Measurements from ENCODE around the gene MYL7.

The MYL7 gene

DNA sequence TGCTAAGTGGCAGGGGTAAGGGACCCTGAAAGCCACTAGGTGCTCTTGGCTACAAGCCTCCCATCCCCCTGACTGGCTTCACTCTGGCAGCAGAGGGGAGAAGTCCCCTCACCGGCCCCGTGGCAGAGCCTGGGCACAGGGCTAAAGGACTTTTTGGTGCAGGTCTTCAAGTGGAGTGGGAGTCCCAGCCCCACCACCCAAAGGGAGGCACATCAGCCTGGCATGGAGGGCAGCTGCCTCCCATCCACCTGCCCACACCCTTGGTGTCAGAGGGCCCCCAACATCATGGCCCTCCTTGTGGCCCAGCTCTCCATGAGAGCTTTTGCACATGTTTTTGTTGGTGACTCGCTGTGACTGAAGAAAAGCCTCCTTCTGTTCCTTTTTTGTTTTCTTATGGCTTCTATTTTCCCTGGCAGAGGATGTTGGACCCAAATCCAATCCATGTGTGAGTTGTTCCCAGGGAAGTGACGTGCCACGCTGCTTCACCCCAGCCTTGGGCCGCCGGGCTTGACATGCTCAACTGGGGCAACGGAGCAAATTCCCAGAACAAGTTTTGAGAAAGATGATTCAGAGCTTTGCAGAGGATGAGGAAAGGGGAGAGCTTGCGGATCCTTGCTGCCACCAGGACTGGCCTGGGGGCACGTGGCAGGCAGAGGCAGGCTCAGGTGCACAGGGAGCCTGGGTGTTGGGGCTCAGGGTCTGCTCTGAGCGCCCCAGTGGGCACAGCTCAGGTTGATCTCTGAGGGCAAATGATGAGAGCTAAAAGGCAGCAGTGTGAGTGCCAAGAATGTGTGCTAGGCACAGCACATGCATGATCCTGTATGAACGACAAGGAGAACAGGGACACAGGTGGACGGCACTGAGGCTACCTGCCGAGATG lies 38.9 kb downstream of the MYL7 start:
- H3K36me3 ChIP-seq (ENCODE audit: control insufficient read depth, insufficient read depth, low read length) = peaks cover 17% of the 10 kb centered on the region
- H3K27ac ChIP-seq (ENCODE audit: low read depth, low read length, severe bottlenecking) = no peak overlapping the region
- no peak overlapping the region for H3K4me3 ChIP-seq (ENCODE audit: extremely low read depth, insufficient read depth, low read length, poor library complexity, severe bottlenecking)
- H3K9me3 ChIP-seq (ENCODE audit: control insufficient read depth, low read length) = no peaks in the 10 kb centered on the region
- H3K4me1 ChIP-seq (ENCODE audit: control insufficient read depth, insufficient read depth, low read length, poor library complexity, severe bottlenecking) = peaks cover 19% of the 10 kb centered on the region
- WGBS, 2 experiments (ENCODE audit: insufficient coverage in 2 of 2) = 91 to 97% methylated on average over 12 of the region's 14 CpGs

DNA sequence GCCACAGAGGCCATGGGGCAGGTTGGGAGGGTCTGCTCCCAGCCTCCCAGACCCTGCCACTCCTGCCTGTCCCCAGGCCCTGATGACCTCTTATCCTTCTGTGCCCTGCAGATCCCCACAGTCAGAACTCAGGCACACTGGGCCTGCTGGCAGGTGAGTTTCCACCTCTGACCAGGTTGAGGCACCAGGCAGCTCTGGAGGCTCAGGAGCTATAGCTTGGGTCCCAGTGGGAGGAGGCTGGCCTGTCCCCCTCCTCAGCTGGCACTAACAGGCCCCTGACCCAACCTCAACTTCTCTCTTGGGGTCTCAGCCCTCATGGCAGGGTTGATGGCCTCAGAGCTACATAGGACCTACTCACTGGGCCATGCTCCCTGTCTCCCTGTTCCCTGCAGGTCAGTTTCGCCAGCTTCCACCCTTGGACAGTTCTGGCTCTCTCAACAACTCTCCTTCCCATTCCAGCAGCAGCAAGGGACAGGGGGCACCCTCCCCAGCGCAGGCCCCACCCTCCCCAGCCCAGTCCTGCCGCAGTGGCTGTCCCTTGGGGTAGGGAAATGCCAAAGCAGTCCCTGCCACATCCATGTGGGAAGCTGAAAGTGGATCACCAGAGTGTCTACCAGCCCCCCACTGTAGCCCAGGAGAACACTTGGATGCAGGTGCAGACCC lies 39.7 kb downstream of the MYL7 start:
- H3K27ac ChIP-seq (ENCODE audit: low read depth, low read length, severe bottlenecking) = peak overlapping the region; percentile 77
- no peak overlapping the region for H3K4me3 ChIP-seq (ENCODE audit: extremely low read depth, insufficient read depth, low read length, poor library complexity, severe bottlenecking)
- no peaks in the 10 kb centered on the region for H3K9me3 ChIP-seq (ENCODE audit: control insufficient read depth, low read length)
- peaks cover 19% of the 10 kb centered on the region for H3K4me1 ChIP-seq (ENCODE audit: control insufficient read depth, insufficient read depth, low read length, poor library complexity, severe bottlenecking)
- WGBS, 2 experiments (ENCODE audit: insufficient coverage in 2 of 2) = 82 to 100% methylated on average over 1 to 2 of the region's 3 CpGs
- peaks cover 9% of the 10 kb centered on the region for H3K36me3 ChIP-seq (ENCODE audit: control insufficient read depth, insufficient read depth, low read length)

DNA sequence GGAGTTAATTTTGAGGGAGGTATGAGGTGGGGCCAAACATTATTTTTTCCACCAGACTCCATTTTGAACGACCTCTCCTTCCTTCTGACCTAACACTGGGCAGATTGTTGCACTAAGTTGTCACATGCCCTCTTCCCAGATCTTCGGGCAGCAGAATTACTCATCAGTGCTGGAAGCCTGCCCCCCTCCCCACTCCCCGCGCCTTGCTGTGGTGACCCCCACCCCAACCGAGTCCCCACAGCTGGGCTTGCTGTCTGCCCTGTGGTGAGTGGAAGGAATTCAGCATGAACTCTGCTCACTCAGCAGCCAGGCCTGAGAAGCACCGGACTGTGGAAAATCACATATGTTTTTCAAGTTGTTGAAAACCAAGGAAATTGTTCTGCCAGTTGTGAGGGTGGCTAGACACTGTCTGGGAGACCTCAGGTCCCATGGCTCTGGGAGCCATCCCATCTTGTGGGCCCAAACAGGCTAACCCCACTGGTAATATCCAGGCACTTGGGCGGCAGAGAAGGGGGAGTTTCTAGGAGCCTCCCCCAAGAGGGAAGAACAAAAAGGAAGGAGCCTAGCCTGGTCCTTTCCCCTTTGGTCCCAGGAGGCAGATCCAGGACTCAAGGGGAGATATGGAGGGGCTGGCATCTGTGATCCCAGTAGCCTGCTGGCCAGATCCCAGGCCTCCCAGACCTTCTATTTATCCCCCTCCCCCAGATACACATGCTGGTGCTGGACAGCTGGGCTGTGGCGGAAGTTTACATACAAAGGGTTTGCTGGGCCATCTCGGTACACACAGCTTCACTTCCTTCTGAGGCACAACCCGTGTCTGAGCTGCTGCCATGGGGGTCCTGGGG lies 40.5 kb downstream of the MYL7 start:
- H3K27ac ChIP-seq (ENCODE audit: low read depth, low read length, severe bottlenecking) = peak overlapping the region; percentile 77
- H3K4me1 ChIP-seq (ENCODE audit: control insufficient read depth, insufficient read depth, low read length, poor library complexity, severe bottlenecking) = peaks cover 17% of the 10 kb centered on the region
- peaks cover 2% of the 10 kb centered on the region for H3K36me3 ChIP-seq (ENCODE audit: control insufficient read depth, insufficient read depth, low read length)
- H3K9me3 ChIP-seq (ENCODE audit: control insufficient read depth, low read length) = no peaks in the 10 kb centered on the region
- H3K4me3 ChIP-seq (ENCODE audit: extremely low read depth, insufficient read depth, low read length, poor library complexity, severe bottlenecking) = no peak overlapping the region
- WGBS, 2 experiments (ENCODE audit: insufficient coverage in 2 of 2) = 86 to 87% methylated on average over 5 to 6 of the region's 10 CpGs

GRCh38 chr7:44099669-44100068 lies 41.5 kb downstream of the MYL7 start:
- Histone ChIP-seq H3K9me3 (ENCODE audit: control insufficient read depth, low read length) (no peaks in the 10 kb centered on the region), H3K27ac (ENCODE audit: low read depth, low read length, severe bottlenecking) (peak overlapping the region; percentile 23), H3K4me3 (ENCODE audit: extremely low read depth, insufficient read depth, low read length, poor library complexity, severe bottlenecking) (no peak overlapping the region), H3K4me1 (ENCODE audit: control insufficient read depth, insufficient read depth, low read length, poor library complexity, severe bottlenecking) (peaks cover 14% of the 10 kb centered on the region), H3K36me3 (ENCODE audit: control insufficient read depth, insufficient read depth, low read length) (no peaks in the 10 kb centered on the region)
- 81 to 97% methylated on average over 2 to 3 of the region's 4 CpGs for WGBS, 2 experiments (ENCODE audit: insufficient coverage in 2 of 2)

DNA sequence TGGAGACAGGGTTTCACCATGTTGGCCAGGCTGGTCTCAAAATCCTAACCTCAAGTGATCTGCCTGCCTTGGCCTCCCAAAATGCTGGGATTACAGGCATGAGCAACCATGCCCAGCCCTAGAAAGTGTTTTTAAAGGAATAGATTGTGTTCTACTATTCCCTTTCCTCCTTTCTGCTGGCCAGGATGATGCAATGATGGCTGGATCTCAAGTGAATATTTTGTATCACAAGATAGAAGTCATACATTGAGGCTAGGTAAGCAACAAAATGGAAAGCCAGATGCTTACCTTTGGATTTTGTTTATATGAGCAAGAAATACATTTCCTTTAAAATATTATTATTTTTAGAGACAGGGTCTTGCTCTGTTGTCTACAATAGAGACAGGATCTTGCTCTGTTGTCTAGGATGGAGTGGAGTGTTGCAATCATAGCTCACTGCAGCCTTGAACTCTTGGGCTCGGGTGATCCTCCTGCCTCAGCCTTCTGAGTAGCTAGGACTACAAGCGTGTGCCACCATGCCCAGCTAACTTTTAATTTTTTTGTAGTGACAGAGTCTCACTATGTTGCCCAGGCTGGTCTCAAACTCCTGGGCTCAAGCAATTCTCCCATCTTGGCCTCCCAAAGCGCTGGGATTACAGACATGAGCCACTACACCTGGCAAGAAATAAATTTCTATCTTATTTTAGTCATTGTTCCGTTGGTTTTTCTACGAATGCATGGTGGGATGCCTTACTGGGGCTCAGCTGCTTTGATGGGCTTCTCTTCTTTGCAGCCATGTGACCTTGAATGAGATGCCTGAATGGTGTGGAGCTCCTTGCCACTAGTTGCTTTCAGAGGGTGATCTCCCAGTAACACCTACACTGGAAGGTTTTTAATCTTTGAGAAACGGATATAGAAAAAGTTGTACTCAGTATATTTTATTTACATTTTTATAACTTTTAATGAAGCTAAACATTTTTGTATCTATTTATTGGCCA lies 42.8 kb downstream of the MYL7 start:
- no peak overlapping the region for H3K4me3 ChIP-seq (ENCODE audit: extremely low read depth, insufficient read depth, low read length, poor library complexity, severe bottlenecking)
- WGBS, 2 experiments (ENCODE audit: insufficient coverage in 2 of 2) = 90 to 91% methylated on average over 4 to 5 of the region's 6 CpGs
- peaks cover 14% of the 10 kb centered on the region for H3K4me1 ChIP-seq (ENCODE audit: control insufficient read depth, insufficient read depth, low read length, poor library complexity, severe bottlenecking)

DNA sequence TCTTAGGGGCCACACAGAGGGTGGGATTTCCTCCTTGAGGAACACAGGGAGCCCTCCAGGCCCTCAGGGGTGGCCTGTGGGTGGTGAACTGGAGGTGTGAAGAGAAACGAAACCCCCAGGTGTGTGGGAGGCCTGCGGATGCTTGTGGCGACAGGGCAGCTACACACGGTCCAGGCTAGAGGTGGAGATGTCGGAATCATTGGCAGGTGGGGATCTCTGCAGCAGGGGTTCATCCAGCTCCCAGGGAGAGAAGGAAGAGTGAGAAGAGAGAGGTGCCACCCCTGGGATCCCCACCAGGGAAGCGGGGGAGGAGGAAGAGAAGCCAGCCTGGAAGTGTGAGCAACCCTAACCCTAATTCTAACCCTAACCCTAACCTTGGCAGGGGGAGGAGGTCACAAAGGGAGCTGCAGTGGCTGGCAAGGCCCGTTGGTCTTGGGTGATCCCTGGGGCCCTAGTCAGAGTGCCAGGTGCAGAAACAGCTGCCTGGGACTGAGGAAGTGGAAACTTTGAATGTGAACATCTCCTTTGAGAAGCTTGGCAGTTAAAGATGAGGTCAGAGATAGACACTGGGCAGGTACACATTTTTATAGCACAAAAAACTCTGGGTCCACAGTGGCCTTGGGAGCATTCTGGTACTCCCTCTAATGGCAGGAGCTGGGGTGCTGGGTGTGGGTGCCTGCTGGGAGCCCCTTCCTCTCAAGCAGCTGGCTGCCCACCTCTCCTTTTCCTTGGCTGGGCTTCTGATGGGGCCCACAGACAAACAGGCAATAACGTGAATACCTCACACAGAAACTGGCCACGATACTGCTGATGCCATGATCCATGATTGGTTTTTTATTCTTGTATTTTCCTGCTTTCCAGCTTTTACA lies 43.8 kb downstream of the MYL7 start:
- Histone ChIP-seq H3K9me3 (ENCODE audit: control insufficient read depth, low read length) (no peaks in the 10 kb centered on the region), H3K27ac (ENCODE audit: low read depth, low read length, severe bottlenecking) (no peak overlapping the region), H3K4me1 (ENCODE audit: control insufficient read depth, insufficient read depth, low read length, poor library complexity, severe bottlenecking) (peaks cover 14% of the 10 kb centered on the region), H3K36me3 (ENCODE audit: control insufficient read depth, insufficient read depth, low read length) (no peaks in the 10 kb centered on the region), H3K4me3 (ENCODE audit: extremely low read depth, insufficient read depth, low read length, poor library complexity, severe bottlenecking) (no peak overlapping the region)
- WGBS, 2 experiments (ENCODE audit: insufficient coverage in 2 of 2) = 85 to 96% methylated on average over 7 to 8 of the region's 9 CpGs

More for the DNA sequence above, 42.8 kb downstream of the MYL7 start:
- no peak overlapping the region for H3K27ac ChIP-seq (ENCODE audit: low read depth, low read length, severe bottlenecking)
- no peaks in the 10 kb centered on the region for H3K9me3 ChIP-seq (ENCODE audit: control insufficient read depth, low read length)
- H3K36me3 ChIP-seq (ENCODE audit: control insufficient read depth, insufficient read depth, low read length) = no peaks in the 10 kb centered on the region

GRCh38 chr7:44096326-44096881 lies 44.7 kb downstream of the MYL7 start:
- Histone ChIP-seq H3K4me1 (ENCODE audit: control insufficient read depth, insufficient read depth, low read length, poor library complexity, severe bottlenecking) (peaks cover 11% of the 10 kb centered on the region), H3K27ac (ENCODE audit: low read depth, low read length, severe bottlenecking) (no peak overlapping the region), H3K4me3 (ENCODE audit: extremely low read depth, insufficient read depth, low read length, poor library complexity, severe bottlenecking) (no peak overlapping the region), H3K36me3 (ENCODE audit: control insufficient read depth, insufficient read depth, low read length) (no peaks in the 10 kb centered on the region), H3K9me3 (ENCODE audit: control insufficient read depth, low read length) (no peaks in the 10 kb centered on the region)
- WGBS, 2 experiments (ENCODE audit: insufficient coverage in 2 of 2) = 88 to 93% methylated on average over 6 to 8 of the region's 8 CpGs

- WGBS, 2 experiments (ENCODE audit: insufficient coverage in 2 of 2) = 95 to 100% methylated on average over 1 to 3 of the region's 3 CpGs
- no peaks in the 10 kb centered on the region for H3K9me3 ChIP-seq (ENCODE audit: control insufficient read depth, low read length)
Observed at GRCh38 chr7:44095781-44096180, 45.4 kb downstream of the MYL7 start.

More at GRCh38 chr7:44095781-44096180, 45.4 kb downstream of the MYL7 start:
- Histone ChIP-seq H3K4me3 (ENCODE audit: extremely low read depth, insufficient read depth, low read length, poor library complexity, severe bottlenecking) (no peak overlapping the region), H3K36me3 (ENCODE audit: control insufficient read depth, insufficient read depth, low read length) (no peaks in the 10 kb centered on the region), H3K27ac (ENCODE audit: low read depth, low read length, severe bottlenecking) (no peak overlapping the region), H3K4me1 (ENCODE audit: control insufficient read depth, insufficient read depth, low read length, poor library complexity, severe bottlenecking) (peaks cover 9% of the 10 kb centered on the region)

Measured in mesodermal cell (in vitro differentiated cells).